DMS114 treated with DMSO at 0.1 percent for 48 hours (cell line): ENCODE results near the gene PARD6A.

Experiments
- DNase-seq: peaks from one replicate; lab custom pipeline; 2025; ENCODE audit not compliant: unreplicated experiment; lab: John Stamatoyannopoulos, UW

Gene PARD6A

DNA sequence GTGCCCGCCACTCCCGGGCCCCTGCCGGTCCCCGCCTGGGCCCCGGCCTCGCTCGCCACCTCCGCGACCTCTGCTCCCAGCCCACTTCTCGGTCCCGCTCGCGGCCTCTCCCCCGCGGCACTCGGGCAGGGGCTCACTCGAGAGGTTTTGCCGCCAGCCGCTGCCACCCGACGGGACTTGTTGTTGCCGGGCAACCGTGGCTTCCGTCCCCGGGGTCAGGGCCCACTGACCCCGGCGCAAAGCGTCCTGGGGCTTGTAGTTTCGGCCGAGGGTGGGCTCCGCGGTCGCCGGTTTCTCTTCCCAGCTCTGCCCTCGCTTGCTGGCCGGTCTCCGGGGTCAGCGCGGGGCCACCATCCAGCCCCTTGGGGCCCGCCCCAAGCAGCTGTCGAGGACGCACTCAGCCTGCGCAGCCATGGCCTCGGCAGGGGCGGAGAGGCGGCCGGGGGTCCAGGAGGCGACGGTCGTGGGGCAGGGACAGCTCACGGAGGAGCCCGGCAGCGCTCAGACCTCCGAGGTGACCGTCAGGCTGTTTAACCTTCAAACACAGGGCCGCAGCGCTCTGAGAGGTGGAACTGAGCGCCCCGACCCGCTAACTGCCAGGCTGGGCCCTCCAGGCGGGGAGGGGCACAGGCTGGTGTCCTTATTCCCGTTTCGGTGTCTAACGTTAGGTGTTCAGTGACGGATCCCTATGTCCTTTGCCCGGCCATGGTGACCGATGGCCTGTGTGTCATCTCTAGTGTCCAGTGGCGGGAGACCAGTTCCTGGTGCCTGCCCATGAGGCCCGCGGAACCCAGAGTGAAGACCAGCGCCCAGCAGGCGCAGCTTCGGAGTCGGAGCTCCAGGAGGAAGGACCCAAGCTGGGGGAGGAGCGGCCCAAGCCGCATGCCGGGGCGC is 6.0 kb downstream of the PARD6A start, which contains the start of the genes C16orf86 and ENKD1:
C16orf86 (plus strand) TSS at position 256 of the 894 bp plus-strand sequence; CDS start at position 413, 157 bp downstream.
ENKD1 (minus strand) TSS at position 192 of the 894 bp plus-strand sequence. CDS start 308 bp downstream, outside the sequence.
- DNase-seq, result peak; percentile 19

DNA sequence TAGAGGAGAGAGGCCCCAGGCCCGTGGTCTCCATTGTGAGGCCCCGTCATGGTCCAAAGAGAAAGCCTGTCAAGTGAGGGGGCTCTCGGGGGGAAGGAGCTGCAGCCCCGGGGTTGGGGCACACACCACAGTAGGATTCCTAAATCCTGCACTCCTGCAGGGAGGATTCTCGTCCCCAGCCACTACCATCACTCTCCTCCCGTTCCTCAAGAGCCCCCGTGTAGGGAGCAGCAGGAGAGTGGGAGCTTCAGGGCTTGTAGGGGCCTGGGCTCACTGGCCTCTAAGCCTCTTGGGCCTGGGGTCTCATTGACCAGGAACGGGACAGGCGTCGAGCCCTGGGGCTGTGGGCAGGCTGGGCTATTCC is 6.7 kb downstream of the PARD6A start:
- no peak for DNase-seq

- peak; percentile 89 for DNase-seq
Measured at GRCh38 chr16:67667817-67668494, 7.2 kb downstream of the PARD6A start.

GRCh38 chr16:67668495-67669157 is 7.9 kb downstream of the PARD6A start:
- no peak for DNase-seq

- no peak for DNase-seq
Measured at GRCh38 chr16:67669499-67670101, 8.8 kb downstream of the PARD6A start.

DNA sequence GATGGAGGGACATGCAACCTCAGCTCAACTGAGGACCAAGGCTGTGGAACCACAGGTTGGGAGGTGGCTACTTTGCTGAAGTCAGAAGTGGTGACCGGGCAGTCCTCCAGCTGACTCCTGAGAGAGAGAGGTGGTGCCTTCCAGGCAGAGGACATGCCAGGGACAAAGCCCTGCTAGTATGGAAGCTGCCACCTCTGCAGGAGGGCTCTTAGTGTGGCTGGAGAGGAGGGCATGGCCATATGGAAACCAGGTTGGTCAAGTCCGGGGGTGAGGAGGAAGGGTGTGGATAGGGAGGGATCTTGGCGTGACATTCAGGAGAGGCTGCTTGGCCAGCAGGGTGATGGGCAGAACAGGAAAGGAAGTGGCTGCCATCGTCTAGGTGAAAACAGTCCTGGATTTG is 11.5 kb downstream of the PARD6A start:
- DNase-seq, result no peak

DNA sequence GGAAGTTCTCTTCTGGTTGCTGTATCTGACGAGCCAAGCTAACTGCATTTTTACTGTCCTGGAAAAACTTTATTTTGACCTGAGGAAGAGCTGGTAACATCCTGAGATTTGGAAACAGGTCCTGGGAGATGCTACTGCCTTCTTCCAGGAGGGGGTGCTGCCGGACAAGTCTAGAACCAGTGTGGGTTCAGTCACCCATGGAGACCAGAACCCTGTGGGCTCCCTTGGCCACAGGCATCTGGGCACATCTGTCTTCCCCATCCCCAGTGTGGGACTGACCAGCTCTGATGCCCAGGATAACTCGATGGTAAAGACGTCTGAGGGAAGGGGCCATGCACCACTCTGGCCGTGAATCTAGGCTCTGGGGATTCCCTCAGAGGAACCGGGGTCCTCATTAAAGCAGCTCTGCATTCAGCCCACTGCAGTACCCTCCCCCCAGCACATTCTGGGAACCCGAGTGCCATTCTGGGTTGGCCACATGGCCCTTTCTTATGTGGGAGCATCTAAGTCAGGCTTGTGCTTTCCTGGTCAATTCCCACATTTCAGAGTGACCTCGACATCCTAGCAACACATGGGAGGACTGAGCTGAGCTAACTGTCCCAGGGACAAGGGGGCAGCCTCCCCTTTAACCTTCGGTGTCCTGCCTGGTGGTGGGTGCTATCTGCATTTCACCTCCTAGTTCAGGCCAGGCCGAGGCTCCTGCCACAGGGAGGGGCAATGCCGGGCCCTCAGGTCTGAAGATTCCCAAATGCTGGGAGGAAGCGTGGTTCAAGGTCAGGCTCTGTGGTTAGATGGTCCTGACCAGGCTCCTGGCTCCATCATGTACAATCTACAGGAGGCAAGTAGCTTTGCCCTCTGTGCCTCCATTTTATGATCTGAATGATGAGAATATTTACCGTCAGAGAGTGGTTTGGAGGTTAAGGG is 12.2 kb downstream of the PARD6A start:
- peak; percentile 19 for DNase-seq

- DNase-seq, result no peak
Measured at GRCh38 chr16:67673712-67674580, 13.2 kb downstream of the PARD6A start.

- DNase-seq, result no peak
Measured at GRCh38 chr16:67674851-67675578, 14.3 kb downstream of the PARD6A start.

- DNase-seq, result no peak
Measured at GRCh38 chr16:67675579-67675935, 14.8 kb downstream of the PARD6A start.

DNA sequence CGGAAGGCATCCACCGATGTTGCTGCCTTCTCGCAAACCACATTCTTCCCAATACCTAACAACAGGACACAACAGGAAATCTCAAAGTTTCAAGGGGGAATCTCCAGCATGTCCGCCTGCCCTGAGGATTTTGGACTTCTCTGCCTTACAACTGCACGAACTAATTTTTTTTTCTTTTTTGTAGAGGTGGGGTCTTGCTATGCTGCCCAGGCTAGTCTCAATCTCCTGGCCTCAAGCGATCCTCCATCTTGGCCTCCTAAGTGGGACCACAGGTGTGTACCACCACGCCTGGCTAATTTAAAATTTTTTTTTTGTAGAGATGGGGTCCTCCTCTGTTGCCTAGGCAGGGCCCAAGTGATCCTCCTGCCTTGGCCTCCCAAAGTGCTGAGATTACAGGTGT is 15.2 kb downstream of the PARD6A start:
- no peak for DNase-seq

DNA sequence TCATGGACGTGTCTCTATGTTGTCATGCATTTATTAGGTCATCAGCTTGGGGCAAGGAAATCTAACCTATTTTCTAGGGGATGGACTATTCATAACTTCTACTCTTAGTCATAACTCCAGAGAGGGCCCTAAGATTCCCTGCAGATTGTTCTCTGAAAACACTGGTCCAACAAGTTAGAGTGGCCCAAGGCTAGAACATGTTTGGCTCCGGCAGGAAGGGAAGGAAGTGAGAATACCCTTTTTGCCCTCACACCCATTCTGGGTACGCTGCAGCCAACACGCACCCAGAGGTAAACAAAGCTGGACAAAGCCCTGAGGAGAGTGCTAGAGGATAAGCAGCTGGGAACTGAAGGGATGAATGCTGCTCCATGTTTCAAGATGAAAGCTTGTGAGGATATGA is 15.8 kb downstream of the PARD6A start:
- DNase-seq, result no peak

GRCh38 chr16:67676939-67677338 is 16.2 kb downstream of the PARD6A start:
- DNase-seq, result no peak

GRCh38 chr16:67677712-67678111 is 17.0 kb downstream of the PARD6A start:
- DNase-seq, result no peak

DNA sequence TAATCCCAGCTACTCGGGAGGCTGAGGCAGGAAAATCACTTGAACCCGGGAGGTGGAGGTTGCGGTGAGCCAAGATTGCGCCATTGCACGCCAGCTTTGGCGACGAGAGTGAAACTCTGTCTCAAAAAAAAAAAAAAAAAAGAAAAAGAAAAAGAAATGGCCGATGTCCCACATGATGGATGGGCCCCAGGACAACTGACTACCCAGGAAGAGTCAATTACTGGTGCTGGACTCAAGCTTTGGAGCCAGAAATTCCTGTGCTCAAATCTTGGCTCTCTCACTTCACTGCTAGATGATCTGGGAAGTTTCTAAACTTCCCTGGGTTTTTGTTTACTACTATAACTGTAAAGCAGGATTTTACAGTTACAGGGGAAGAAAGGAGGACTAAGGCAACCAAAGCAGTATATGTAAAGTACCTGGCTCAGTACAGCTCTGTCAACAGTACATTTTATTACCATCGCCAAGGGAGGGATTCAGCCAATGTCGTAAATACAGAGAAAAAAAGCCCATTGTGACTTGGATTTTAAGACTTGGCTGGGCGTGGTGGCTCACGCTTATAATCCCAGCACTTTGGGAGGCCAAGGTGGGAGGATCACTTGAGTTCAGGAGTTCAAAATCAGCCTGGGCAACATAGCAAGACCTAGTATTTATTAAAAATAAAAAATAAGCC is 17.7 kb downstream of the PARD6A start:
- no peak for DNase-seq

- no peak for DNase-seq
Measured at GRCh38 chr16:67679935-67680897, 19.5 kb downstream of the PARD6A start.

- no peak for DNase-seq
Measured at GRCh38 chr16:67683767-67684166, 23.0 kb downstream of the PARD6A start.
